Measurements from ENCODE around the gene SLAMF1. TPM values are rescaled to one million over a fixed set of nuclear protein-coding genes. Genes with fewer than 3 reads are reported as not detected.

Gene SLAMF1
- total RNA-seq, 1 donor from 2014 or later: not detected

- Mint-ChIP-seq H3K36me3 (ENCODE audit: low read depth, unreplicated experiment) (no peaks in the 10 kb centered on the region), H3K4me3 (ENCODE audit: unreplicated experiment) (no peak overlapping the region), H3K27me3 (ENCODE audit: low read depth, unreplicated experiment) (no peaks in the 10 kb centered on the region), H3K9me3 (ENCODE audit: unreplicated experiment) (peaks cover 2% of the 10 kb centered on the region), H3K4me1 (ENCODE audit: low read depth, unreplicated experiment) (peaks cover 35% of the 10 kb centered on the region), H3K27ac (ENCODE audit: unreplicated experiment) (no peak overlapping the region)
- Histone ChIP-seq H3K4me2 (ENCODE audit: low read length) (no peak overlapping the region), H2AFZ (ENCODE audit: low read depth, low read length) (no peak overlapping the region), H3K27me3 (ENCODE audit: insufficient read depth, low read length) (no peaks in the 10 kb centered on the region), H3K4me3 (ENCODE audit: insufficient read depth, low read depth, low read length) (no peak overlapping the region), H3K9me3 (ENCODE audit: insufficient read depth, low read depth, low read length) (no peaks in the 10 kb centered on the region), H4K20me1 (ENCODE audit: insufficient read depth, low read length) (no peaks in the 10 kb centered on the region), H3K9ac (ENCODE audit: low read length) (no peak overlapping the region), H3K4me1 (ENCODE audit: insufficient read depth, low read length) (no peaks in the 10 kb centered on the region), H3K79me2 (ENCODE audit: insufficient read depth, low read length) (no peaks in the 10 kb centered on the region), H3K27ac (ENCODE audit: low read depth, low read length) (no peak overlapping the region), H3K36me3 (ENCODE audit: insufficient read depth, low read length) (no peaks in the 10 kb centered on the region)
- no peak for TF ChIP-seq CTCF (IDR thresholded peaks at IDR 0.05; ENCODE audit: insufficient read depth, low read depth, low read length)
- no peak for TF ChIP-seq EZH2 (IDR thresholded peaks at IDR 0.05; ENCODE audit: insufficient read depth, low read length)
- FAIRE-seq: no peak
- no peak for DNase-seq (ENCODE audit: low read depth)
Measured at GRCh38 chr1:160636076-160636475, 10.8 kb downstream of the SLAMF1 start.

GRCh38 chr1:160634543-160635491 lies 12.0 kb downstream of the SLAMF1 start:
- H3K9me3 ChIP-seq (ENCODE audit: insufficient read depth, low read depth, low read length): no peaks in the 10 kb centered on the region
- H3K4me3 Mint-ChIP-seq (ENCODE audit: unreplicated experiment): no peak overlapping the region
- peaks cover 2% of the 10 kb centered on the region for H3K9me3 Mint-ChIP-seq (ENCODE audit: unreplicated experiment)
- no peaks in the 10 kb centered on the region for H3K79me2 ChIP-seq (ENCODE audit: insufficient read depth, low read length)
- H4K20me1 ChIP-seq (ENCODE audit: insufficient read depth, low read length): no peaks in the 10 kb centered on the region
- H3K4me2 ChIP-seq (ENCODE audit: low read length): no peak overlapping the region
- no peak overlapping the region for H3K27ac Mint-ChIP-seq (ENCODE audit: unreplicated experiment)
- no peaks in the 10 kb centered on the region for H3K4me1 ChIP-seq (ENCODE audit: insufficient read depth, low read length)
- no peaks in the 10 kb centered on the region for H3K36me3 Mint-ChIP-seq (ENCODE audit: low read depth, unreplicated experiment)
- no peak overlapping the region for H2AFZ ChIP-seq (ENCODE audit: low read depth, low read length)
- H3K36me3 ChIP-seq (ENCODE audit: insufficient read depth, low read length): no peaks in the 10 kb centered on the region
- no peaks in the 10 kb centered on the region for H3K27me3 ChIP-seq (ENCODE audit: insufficient read depth, low read length)
- DNase-seq (ENCODE audit: low read depth) (no peak), FAIRE-seq (no peak)
- no peak overlapping the region for H3K9ac ChIP-seq (ENCODE audit: low read length)
- no peak overlapping the region for H3K27ac ChIP-seq (ENCODE audit: low read depth, low read length)
- H3K27me3 Mint-ChIP-seq (ENCODE audit: low read depth, unreplicated experiment): no peaks in the 10 kb centered on the region
- TF ChIP-seq EZH2 (IDR thresholded peaks at IDR 0.05; ENCODE audit: insufficient read depth, low read length) (no peak), CTCF (IDR thresholded peaks at IDR 0.05; ENCODE audit: insufficient read depth, low read depth, low read length) (no peak)
- H3K4me1 Mint-ChIP-seq (ENCODE audit: low read depth, unreplicated experiment): peaks cover 35% of the 10 kb centered on the region
- H3K4me3 ChIP-seq (ENCODE audit: insufficient read depth, low read depth, low read length): no peak overlapping the region
